SK-N-SH (cell line): Measurements from ENCODE around the gene WWP2.

ENCODE experiments used
- CTCF ChIP-seq: fragments of 200-600 bp; sonication (generic); IDR thresholded peaks from 2 replicates; pipeline ENCODE4 v1.6.1; 2017; ENCODE audit warnings: antibody characterized with exemption, mild to moderate bottlenecking, moderate library complexity
- EP300 ChIP-seq, 2 experiments: IDR thresholded peaks; 2 replicates each; pipeline versions ENCODE4 v1.4.0 to v1.6.1; 2012; ENCODE audit warnings: borderline replicate concordance in 1 of 2, low read depth in 1 of 2, low read length in 1 of 2
- EZH2phosphoT487 ChIP-seq: fragments of 200-600 bp; sonication (generic); IDR thresholded peaks from 2 replicates; pipeline ENCODE4 v1.6.1; 2017; ENCODE audit warnings: low read depth, mixed run types, mild to moderate bottlenecking, antibody characterized with exemption, moderate library complexity, borderline replicate concordance
- FOXJ3 ChIP-seq: sonication (generic); formaldehyde crosslinking; IDR thresholded peaks from 2 replicates; pipeline ENCODE4 v1.5.1; 2020; ENCODE audit warnings: mild to moderate bottlenecking, missing genetic modification reagents
- GABPA ChIP-seq: IDR thresholded peaks from 2 replicates; pipeline ENCODE4 v1.4.0; 2012; ENCODE audit warnings: low read depth, mild to moderate bottlenecking
- MAX ChIP-seq: IDR thresholded peaks from 2 replicates; pipeline ENCODE4 v1.4.0; 2012; ENCODE audit warnings: low read depth
- POLR2AphosphoS5 ChIP-seq: IDR thresholded peaks from 2 replicates; pipeline ENCODE4 v1.6.1; 2012; ENCODE audit warnings: low read depth, low read length
- TCF12 ChIP-seq: IDR thresholded peaks from 2 replicates; pipeline ENCODE4 v1.4.0; 2012
- TEAD4 ChIP-seq: IDR thresholded peaks from 2 replicates; pipeline ENCODE4 v1.4.0; 2012; ENCODE audit warnings: mild to moderate bottlenecking, borderline replicate concordance; ENCODE audit not compliant: insufficient read depth
- YY1 ChIP-seq: IDR thresholded peaks from 2 replicates; pipeline ENCODE4 v1.4.0; 2012; ENCODE audit warnings: low read depth, mild to moderate bottlenecking
- TF ChIP-seq, protein P1 (sequence below): fragments of 150-350 bp; IDR thresholded peaks from 2 replicates; pipeline ENCODE4 v1.6.1; 2017; ENCODE audit warnings: antibody characterized with exemption, low read length, low read depth, borderline replicate concordance

- TF ChIP-seq POLR2AphosphoS5 (no peak), EZH2phosphoT487 (no peak), TCF12 (no peak), GABPA (no peak), EP300 (IDR thresholded peaks at IDR 0.05; ENCODE audit: borderline replicate concordance in 1 of 2, low read depth in 1 of 2, low read length in 1 of 2) (no peak), YY1 (no peak), FOXJ3 (CRISPR knock-in tag) (no peak), TEAD4 (no peak), CTCF (no peak), MAX (no peak)
- TF ChIP-seq, protein P1, sequence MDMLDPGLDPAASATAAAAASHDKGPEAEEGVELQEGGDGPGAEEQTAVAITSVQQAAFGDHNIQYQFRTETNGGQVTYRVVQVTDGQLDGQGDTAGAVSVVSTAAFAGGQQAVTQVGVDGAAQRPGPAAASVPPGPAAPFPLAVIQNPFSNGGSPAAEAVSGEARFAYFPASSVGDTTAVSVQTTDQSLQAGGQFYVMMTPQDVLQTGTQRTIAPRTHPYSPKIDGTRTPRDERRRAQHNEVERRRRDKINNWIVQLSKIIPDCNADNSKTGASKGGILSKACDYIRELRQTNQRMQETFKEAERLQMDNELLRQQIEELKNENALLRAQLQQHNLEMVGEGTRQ = no peak
Observed at GRCh38 chr16:69932691-69933392, 170.7 kb downstream of the WWP2 start.
